GM18499 (cell line): Measurements from ENCODE around the gene OBI1.
"Not testable (repeated sequence)": the region's sequence is repeated elsewhere in the genome, so short reads cannot be mapped to it uniquely, and the experiment has no call there.

Experiments used
- ATAC-seq: cut with Tn5 transposase; IDR thresholded peaks from one replicate; pipeline ENCODE4 v1.9.1; 2021; ENCODE audit warnings: moderate number of reproducible peaks; ENCODE audit not compliant: insufficient read depth, unreplicated experiment

The OBI1 gene

GRCh38 chr13:78649997-78650716 lies 8.8 kb downstream of the OBI1 start:
- no peak for ATAC-seq

GRCh38 chr13:78647109-78647678 lies 11.8 kb downstream of the OBI1 start:
- ATAC-seq, result not testable (repeated sequence)

- ATAC-seq, result no peak
Observed at GRCh38 chr13:78638216-78638615, 20.7 kb downstream of the OBI1 start.

GRCh38 chr13:78636495-78636894 lies 22.5 kb downstream of the OBI1 start:
- no peak for ATAC-seq

- ATAC-seq, result no peak
Observed at GRCh38 chr13:78632996-78633395, 26.0 kb downstream of the OBI1 start.

GRCh38 chr13:78631077-78631476 lies 27.9 kb downstream of the OBI1 start:
- no peak for ATAC-seq

GRCh38 chr13:78630511-78630910 lies 28.4 kb downstream of the OBI1 start:
- ATAC-seq, result no peak

- ATAC-seq, result no peak
Observed at GRCh38 chr13:78625384-78625783, 33.6 kb downstream of the OBI1 start.

GRCh38 chr13:78623132-78623531 lies 35.8 kb downstream of the OBI1 start:
- ATAC-seq, result no peak

- ATAC-seq, result no peak
Observed at GRCh38 chr13:78620936-78621470, 38.0 kb downstream of the OBI1 start.

GRCh38 chr13:78618411-78618810 lies 40.5 kb downstream of the OBI1 start:
- ATAC-seq, result no peak

GRCh38 chr13:78611040-78611439 lies 47.9 kb downstream of the OBI1 start:
- no peak for ATAC-seq

- ATAC-seq, result no peak
Observed at GRCh38 chr13:78610381-78610883, 48.5 kb downstream of the OBI1 start.

GRCh38 chr13:78609464-78610205 lies 49.3 kb downstream of the OBI1 start:
- no peak for ATAC-seq

GRCh38 chr13:78608688-78609463 lies 50.1 kb downstream of the OBI1 start:
- no peak for ATAC-seq

GRCh38 chr13:78608252-78608687 lies 50.7 kb downstream of the OBI1 start:
- no peak for ATAC-seq

- ATAC-seq, result no peak
Observed at GRCh38 chr13:78607409-78608251, 51.3 kb downstream of the OBI1 start.

- ATAC-seq, result no peak
Observed at GRCh38 chr13:78606471-78607408, 52.2 kb downstream of the OBI1 start.
